CD4-positive, alpha-beta T cell treated with Interleukin-4 for 4 hours (primary cell): ENCODE data around the gene ZNF91.
"Not testable (repeated sequence)": the region's sequence is repeated elsewhere in the genome, so short reads cannot be mapped to it uniquely, and the experiment has no call there.

Experiments
- DNase-seq: peaks from one replicate; pipeline ENCODE4 v3.0.0-alpha.2; 2020

Gene ZNF91

GRCh38 chr19:23314505-23315251, 80.6 kb downstream of the ZNF91 start:
- no peak for DNase-seq

- DNase-seq, result no peak
Observed at GRCh38 chr19:23313196-23313595, 82.1 kb downstream of the ZNF91 start.

GRCh38 chr19:23312515-23312914, 82.8 kb downstream of the ZNF91 start:
- no peak for DNase-seq

GRCh38 chr19:23311551-23311950, 83.7 kb downstream of the ZNF91 start:
- no peak for DNase-seq

GRCh38 chr19:23310729-23311211, 84.5 kb downstream of the ZNF91 start:
- no peak for DNase-seq

- no peak for DNase-seq
Observed at GRCh38 chr19:23309926-23310325, 85.3 kb downstream of the ZNF91 start.

- no peak for DNase-seq
Observed at GRCh38 chr19:23305555-23305954, 89.7 kb downstream of the ZNF91 start.

GRCh38 chr19:23304238-23304637, 91.0 kb downstream of the ZNF91 start:
- no peak for DNase-seq

- DNase-seq, result no peak
Observed at GRCh38 chr19:23294141-23294540, 101.1 kb downstream of the ZNF91 start.

GRCh38 chr19:23289966-23290365, 105.3 kb downstream of the ZNF91 start:
- not testable (repeated sequence) for DNase-seq
